Mucosa of rectum (tissue), 2 donors: ENCODE results near the gene QPCT.
"Not testable (repeated sequence)": the region's sequence is repeated elsewhere in the genome, so short reads cannot be mapped to it uniquely, and the experiment has no call there.

Experiments used
- H3K27ac ChIP-seq, 2 donors: one replicate each; pipeline ENCODE4 v1.7.0; 2013; ENCODE audit warnings: inconsistent platforms in 2 of 2, low read depth in 2 of 2, low read length in 2 of 2
- H3K27me3 ChIP-seq, 2 donors: one replicate each; pipeline ENCODE4 v1.7.0; 2013; ENCODE audit warnings: low read length in 2 of 2; ENCODE audit not compliant: control insufficient read depth in 2 of 2, insufficient read depth in 2 of 2
- H3K36me3 ChIP-seq, 2 donors: one replicate each; pipeline ENCODE4 v1.7.0; 2013; ENCODE audit warnings: low read length in 2 of 2; ENCODE audit not compliant: control insufficient read depth in 2 of 2, insufficient read depth in 2 of 2
- H3K4me1 ChIP-seq, 2 donors: one replicate each; pipeline ENCODE4 v1.7.0; 2013; ENCODE audit warnings: low read length in 2 of 2, mild to moderate bottlenecking in 1 of 2; ENCODE audit not compliant: control insufficient read depth in 2 of 2, insufficient read depth in 2 of 2
- H3K4me3 ChIP-seq, 2 donors: one replicate each; pipeline ENCODE4 v1.7.0; 2013; ENCODE audit warnings: low read length in 2 of 2
- H3K9ac ChIP-seq, 2 donors: one replicate each; pipeline ENCODE4 v1.7.0; 2013; ENCODE audit warnings: low read length in 2 of 2, low read depth in 1 of 2, mild to moderate bottlenecking in 1 of 2
- H3K9me3 ChIP-seq, 2 donors: one replicate each; pipeline ENCODE4 v1.7.0; 2013; ENCODE audit warnings: low read length in 2 of 2; ENCODE audit not compliant: control insufficient read depth in 2 of 2
- donor health status: healthy.
- donor health status: Normal muscosa, but diverticular disease.

Gene QPCT

GRCh38 chr2:37400041-37400440 lies 55.6 kb downstream of the QPCT start:
- Histone ChIP-seq H3K9me3 (no peaks in the 10 kb centered on the region), H3K4me3 (no peak overlapping the region), H3K4me1 (no peaks in the 10 kb centered on the region), H3K36me3 (no peaks in the 10 kb centered on the region), H3K27ac (no peak overlapping the region), H3K27me3 (no peaks in the 10 kb centered on the region), H3K9ac (no peak overlapping the region)

- Histone ChIP-seq H3K27me3 (no peaks in the 10 kb centered on the region), H3K27ac (no peak overlapping the region), H3K4me1 (no peaks in the 10 kb centered on the region), H3K9ac (no peak overlapping the region), H3K9me3 (no peaks in the 10 kb centered on the region), H3K4me3 (no peak overlapping the region), H3K36me3 (no peaks in the 10 kb centered on the region)
Observed at GRCh38 chr2:37402636-37403035, 58.2 kb downstream of the QPCT start.

GRCh38 chr2:37405781-37406180 lies 61.4 kb downstream of the QPCT start:
- Histone ChIP-seq H3K27ac (no peak overlapping the region), H3K27me3 (peaks cover 0 to 2% of the 10 kb centered on the region in 2 donors), H3K36me3 (no peaks in the 10 kb centered on the region), H3K4me1 (no peaks in the 10 kb centered on the region), H3K4me3 (no peak overlapping the region), H3K9me3 (no peaks in the 10 kb centered on the region), H3K9ac (no peak overlapping the region)

DNA sequence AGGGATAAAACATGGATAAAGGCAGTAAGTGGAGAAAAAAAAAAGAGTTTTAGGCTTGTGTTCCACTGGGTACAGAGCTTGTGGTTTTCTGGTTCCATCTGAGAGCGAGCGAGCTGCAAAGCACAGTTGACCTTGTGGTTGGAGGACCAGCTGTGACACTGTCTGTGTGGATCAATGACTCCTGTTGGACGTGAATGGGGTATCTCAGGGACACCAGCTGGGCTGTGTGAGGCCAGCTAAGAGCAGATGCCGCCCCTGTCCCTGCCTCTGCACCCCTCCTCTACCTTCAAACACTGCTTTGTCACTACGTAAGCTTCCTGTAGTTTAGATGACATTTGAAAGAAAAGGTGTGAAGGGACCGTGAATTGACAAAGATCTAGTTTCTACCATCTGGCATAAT lies 67.8 kb downstream of the QPCT start:
- Histone ChIP-seq H3K27me3 (peaks cover 0 to 2% of the 10 kb centered on the region in 2 donors), H3K9me3 (no peaks in the 10 kb centered on the region), H3K36me3 (no peaks in the 10 kb centered on the region), H3K27ac (no peak overlapping the region), H3K9ac (no peak overlapping the region), H3K4me1 (no peaks in the 10 kb centered on the region), H3K4me3 (no peak overlapping the region)

DNA sequence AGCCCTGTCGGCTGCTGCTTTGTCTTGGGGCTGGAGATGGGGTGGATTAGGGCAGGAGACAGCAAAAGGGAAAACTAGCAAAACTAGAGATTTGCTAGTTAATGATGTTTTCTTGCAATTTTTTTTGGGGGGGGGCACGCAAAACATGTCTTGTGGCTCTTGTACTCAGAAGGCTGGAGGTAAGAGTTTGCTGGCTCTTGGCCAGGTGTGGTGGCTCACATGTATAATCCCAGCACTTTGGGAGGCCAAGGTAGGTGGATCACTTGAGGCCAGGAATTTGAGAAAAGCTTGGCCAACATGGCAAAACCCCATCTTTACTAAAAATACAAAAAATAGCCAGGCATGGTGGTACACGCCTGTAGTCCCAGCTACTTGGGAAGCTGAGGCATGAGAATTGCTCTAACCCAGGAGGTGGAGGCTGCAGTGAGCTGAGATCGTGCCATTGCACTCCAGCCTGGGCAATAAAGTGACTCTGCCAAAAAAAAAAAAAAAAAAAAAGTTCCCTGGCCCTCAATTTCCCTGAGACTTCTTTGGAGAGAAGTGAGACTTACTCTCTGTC lies 69.6 kb downstream of the QPCT start:
- H3K27ac ChIP-seq, H3K4me3 ChIP-seq, H3K9me3 ChIP-seq, H3K4me1 ChIP-seq, H3K27me3 ChIP-seq, H3K9ac ChIP-seq, H3K36me3 ChIP-seq: not testable (repeated sequence)

DNA sequence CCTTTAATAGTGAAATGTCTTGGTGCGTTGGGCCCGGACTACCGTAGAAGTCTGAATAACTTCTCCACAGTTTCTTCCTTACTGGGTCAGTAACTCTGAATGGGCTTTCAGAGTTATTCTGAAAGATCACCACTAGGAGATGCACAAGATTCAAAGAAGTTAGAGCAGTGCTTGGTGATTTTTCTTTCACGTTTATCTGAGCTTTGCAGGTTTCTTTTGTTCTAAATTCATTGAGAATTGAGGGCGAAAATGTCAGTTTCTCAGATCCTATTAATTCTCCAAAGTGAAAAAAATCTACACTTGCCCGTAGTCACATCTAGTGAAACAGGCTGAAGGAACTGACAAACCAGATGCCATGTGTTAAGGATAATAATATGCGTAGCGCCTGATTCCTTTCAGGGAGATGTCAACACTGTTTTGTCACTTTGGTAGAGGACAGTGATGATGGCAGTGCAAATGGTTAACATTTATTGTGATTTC lies 70.1 kb downstream of the QPCT start:
- H3K4me3 ChIP-seq = no peak overlapping the region
- no peaks in the 10 kb centered on the region for H3K4me1 ChIP-seq
- no peak overlapping the region for H3K9ac ChIP-seq
- H3K9me3 ChIP-seq = no peaks in the 10 kb centered on the region
- no peaks in the 10 kb centered on the region for H3K36me3 ChIP-seq
- H3K27ac ChIP-seq = no peak overlapping the region
- peaks cover 0 to under 1% of the 10 kb centered on the region in 2 donors for H3K27me3 ChIP-seq

- no peak overlapping the region for H3K27ac ChIP-seq
- H3K27me3 ChIP-seq = no peaks in the 10 kb centered on the region
- no peaks in the 10 kb centered on the region for H3K36me3 ChIP-seq
- H3K4me1 ChIP-seq = no peaks in the 10 kb centered on the region
- no peak overlapping the region for H3K9ac ChIP-seq
- H3K9me3 ChIP-seq = no peaks in the 10 kb centered on the region
- H3K4me3 ChIP-seq = no peak overlapping the region
Observed at GRCh38 chr2:37415128-37415820, 70.8 kb downstream of the QPCT start.

GRCh38 chr2:37417321-37417720 lies 72.9 kb downstream of the QPCT start:
- no peak overlapping the region for H3K4me3 ChIP-seq
- H3K9ac ChIP-seq = no peak overlapping the region
- H3K9me3 ChIP-seq = no peaks in the 10 kb centered on the region
- H3K27ac ChIP-seq = no peak overlapping the region
- no peaks in the 10 kb centered on the region for H3K4me1 ChIP-seq
- no peaks in the 10 kb centered on the region for H3K27me3 ChIP-seq
- no peaks in the 10 kb centered on the region for H3K36me3 ChIP-seq

- Histone ChIP-seq H3K27ac (no peak overlapping the region), H3K9ac (no peak overlapping the region), H3K36me3 (no peaks in the 10 kb centered on the region), H3K9me3 (no peaks in the 10 kb centered on the region), H3K4me3 (no peak overlapping the region), H3K27me3 (no peaks in the 10 kb centered on the region), H3K4me1 (no peaks in the 10 kb centered on the region)
Observed at GRCh38 chr2:37418956-37419355, 74.5 kb downstream of the QPCT start.

DNA sequence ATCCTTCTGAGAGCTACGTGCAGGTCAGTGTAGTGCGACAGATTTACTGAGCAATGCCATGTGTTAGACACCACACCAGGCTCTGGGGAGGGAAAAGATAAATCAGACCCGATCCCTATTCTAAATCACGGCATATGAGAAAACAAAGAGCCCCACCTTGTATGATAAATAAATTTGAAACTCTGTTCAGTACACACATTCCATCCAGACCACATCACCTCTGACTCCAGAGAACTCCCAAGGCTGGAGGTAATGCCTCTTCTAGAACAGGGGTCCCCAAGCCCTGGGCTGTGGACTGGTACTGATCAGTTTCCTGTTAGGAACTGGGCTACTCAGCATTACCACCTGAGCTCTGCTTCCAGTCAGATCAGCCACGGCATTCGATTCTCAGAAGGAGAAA lies 77.3 kb downstream of the QPCT start:
- Histone ChIP-seq H3K27ac (no peak overlapping the region), H3K27me3 (no peaks in the 10 kb centered on the region), H3K9ac (no peak overlapping the region), H3K36me3 (no peaks in the 10 kb centered on the region), H3K9me3 (no peaks in the 10 kb centered on the region), H3K4me1 (no peaks in the 10 kb centered on the region), H3K4me3 (no peak overlapping the region)
